ENCODE data around the gene RUNX1.

GRCh38 chr21:35002879-35003722 is 46.0 kb downstream of the RUNX1 start:
- no peak for TF ChIP-seq CTCF (IDR thresholded peaks at IDR 0.05)
- no peak for TF ChIP-seq POLR2A (IDR thresholded peaks at IDR 0.05)
- no peak for TF ChIP-seq POLR2AphosphoS5 (IDR thresholded peaks at IDR 0.05)
